IMR-90 (cell line): ENCODE results near the gene PIGU. TPM values are rescaled to one million over a fixed set of nuclear protein-coding genes. Genes with fewer than 3 reads are reported as not detected.

Experiments used
- ATAC-seq: fragments of 200-7000 bp; cut with Tn5 transposase; 2 replicates; pipeline ENCODE4 v1.9.1; 2020; ENCODE audit warnings: low read depth, mild to moderate bottlenecking, moderate library complexity
- BruUV-seq: library from RNA; stranded (reverse); fragments of 400-500 nt; replicated peaks from 2 replicates; lab custom pipeline; 2021; lab: Mats Ljungman, UMichigan
- CTCF ChIA-PET: fragments of 300-600 bp; formaldehyde crosslinking; extraction: SDS; loops from one replicate; lab custom pipeline; 2021; ENCODE audit warnings: antibody characterized with exemption; lab: Yijun Ruan, JAX
- POLR2A ChIA-PET: fragments of 300-600 bp; sonication (Branson Sonifier 250); formaldehyde crosslinking; loops from one replicate; lab custom pipeline; 2022; ENCODE audit warnings: antibody characterized with exemption; ENCODE audit not compliant: unreplicated experiment; lab: Charles Lee
- DNase-seq: peaks from one replicate; pipeline ENCODE4 v3.0.0; 2013
- H2AFZ ChIP-seq: replicated peaks from 2 replicates; pipeline ENCODE3; 2013; ENCODE audit warnings: low read length, mild to moderate bottlenecking; ENCODE audit not compliant: poor library complexity
- H2AK5ac ChIP-seq: 2 replicates; pipeline ENCODE4 v1.6.1; 2013; ENCODE audit warnings: low read depth, low read length, inconsistent platforms
- H2AK9ac ChIP-seq: replicated peaks from 2 replicates; pipeline ENCODE3; 2013; ENCODE audit warnings: mild to moderate bottlenecking, low read depth, low read length, moderate library complexity; ENCODE audit not compliant: poor library complexity
- H2BK120ac ChIP-seq: 2 replicates; pipeline ENCODE4 v1.6.1; 2013; ENCODE audit warnings: low read depth, low read length, inconsistent platforms
- H2BK15ac ChIP-seq: 3 replicates; pipeline ENCODE4 v1.6.1; 2013; ENCODE audit warnings: low read depth, low read length, inconsistent platforms
- H2BK20ac ChIP-seq: 2 replicates; pipeline ENCODE4 v1.6.1; 2013; ENCODE audit warnings: low read depth, mild to moderate bottlenecking, inconsistent platforms, low read length, moderate library complexity
- H2BK5ac ChIP-seq: 2 replicates; pipeline ENCODE4 v1.6.1; 2013; ENCODE audit warnings: mild to moderate bottlenecking, low read depth, low read length, inconsistent platforms; ENCODE audit not compliant: poor library complexity, severe bottlenecking
- H3K14ac ChIP-seq: replicated peaks from 2 replicates; pipeline ENCODE4 v1.6.1; 2013; ENCODE audit warnings: low read depth, low read length, inconsistent platforms
- H3K18ac ChIP-seq: 2 replicates; pipeline ENCODE4 v1.6.1; 2013; ENCODE audit warnings: low read depth, low read length, control low read depth
- H3K23ac ChIP-seq: 2 replicates; pipeline ENCODE4 v1.6.1; 2013; ENCODE audit warnings: low read depth, low read length, inconsistent platforms
- H3K27ac ChIP-seq: 2 replicates; pipeline ENCODE4 v1.5.1; 2013; ENCODE audit warnings: mild to moderate bottlenecking, control low read depth, low read length; ENCODE audit not compliant: insufficient read depth
- H3K27me3 ChIP-seq: 2 replicates; pipeline ENCODE4 v1.6.1; 2013; ENCODE audit warnings: low read length; ENCODE audit not compliant: control insufficient read depth, insufficient read depth
- H3K36me3 ChIP-seq: 2 replicates; pipeline ENCODE4 v1.6.1; 2013; ENCODE audit warnings: low read length, mixed read lengths; ENCODE audit not compliant: control insufficient read depth, insufficient read depth
- H3K4ac ChIP-seq: 2 replicates; pipeline ENCODE4 v1.6.1; 2013; ENCODE audit warnings: low read depth, low read length, inconsistent platforms
- H3K4me1 ChIP-seq: 2 replicates; pipeline ENCODE4 v1.6.1; 2013; ENCODE audit warnings: low read length, mixed read lengths; ENCODE audit not compliant: control insufficient read depth, insufficient read depth
- H3K4me2 ChIP-seq: 2 replicates; pipeline ENCODE4 v1.6.1; 2013; ENCODE audit warnings: low read depth, mild to moderate bottlenecking, control low read depth, low read length, moderate library complexity
- H3K4me3 ChIP-seq: 2 replicates; pipeline ENCODE4 v1.5.1; 2013; ENCODE audit warnings: low read depth, mild to moderate bottlenecking, control low read depth, low read length, moderate library complexity; ENCODE audit not compliant: insufficient read depth
- H3K56ac ChIP-seq: 2 replicates; pipeline ENCODE4 v1.6.1; 2013; ENCODE audit warnings: low read length, inconsistent platforms; ENCODE audit not compliant: insufficient read depth; ENCODE audit errors: extremely low read depth
- H3K79me1 ChIP-seq, 2 experiments: 2 replicates each; pipeline ENCODE4 v1.6.1; 2013; ENCODE audit warnings: low read length in 2 of 2, inconsistent platforms in 1 of 2, low read depth in 1 of 2
- H3K9ac ChIP-seq: 2 replicates; pipeline ENCODE4 v1.6.1; 2013; ENCODE audit warnings: low read depth, low read length, control low read depth
- H3K9me1 ChIP-seq: 2 replicates; pipeline ENCODE4 v1.6.1; 2013; ENCODE audit warnings: low read length, inconsistent platforms; ENCODE audit not compliant: insufficient read depth
- H3K9me3 ChIP-seq: 2 replicates; pipeline ENCODE4 v1.6.1; 2013; ENCODE audit warnings: low read length; ENCODE audit not compliant: control insufficient read depth, insufficient read depth
- H4K20me1 ChIP-seq: 2 replicates; pipeline ENCODE4 v1.6.1; 2013; ENCODE audit warnings: low read length, inconsistent platforms; ENCODE audit not compliant: insufficient read depth
- H4K5ac ChIP-seq: 2 replicates; pipeline ENCODE4 v1.6.1; 2013; ENCODE audit warnings: mild to moderate bottlenecking, low read depth, low read length, control low read depth
- H4K8ac ChIP-seq, 2 experiments: 2 replicates each; pipeline ENCODE4 v1.6.1; 2013; ENCODE audit warnings: low read depth in 2 of 2, low read length in 2 of 2, control low read depth in 1 of 2, inconsistent platforms in 1 of 2
- H4K91ac ChIP-seq: 2 replicates; pipeline ENCODE4 v1.6.1; 2013; ENCODE audit warnings: low read depth, low read length, inconsistent platforms; ENCODE audit not compliant: insufficient read depth
- BHLHE40 ChIP-seq: fragments of 150-350 bp; IDR thresholded peaks from 2 replicates; pipeline ENCODE4 v1.6.1; 2016; ENCODE audit warnings: mild to moderate bottlenecking, low read depth, low read length
- CEBPB ChIP-seq: IDR thresholded peaks from 2 replicates; pipeline ENCODE4 v1.6.1; 2012; ENCODE audit warnings: low read depth, low read length, improper control_type of control experiment
- CHD1 ChIP-seq: IDR thresholded peaks from 2 replicates; pipeline ENCODE4 v1.6.1; 2012; ENCODE audit warnings: low read depth, low read length, improper control_type of control experiment
- FOS ChIP-seq: fragments of 150-350 bp; IDR thresholded peaks from 2 replicates; pipeline ENCODE4 v1.6.1; 2016; ENCODE audit warnings: low read depth, low read length
- MAFK ChIP-seq: IDR thresholded peaks from 2 replicates; pipeline ENCODE4 v1.6.1; 2012; ENCODE audit warnings: low read depth, low read length, improper control_type of control experiment
- MAZ ChIP-seq: IDR thresholded peaks from 2 replicates; pipeline ENCODE4 v1.6.1; 2012; ENCODE audit warnings: low read depth, mild to moderate bottlenecking, low read length, improper control_type of control experiment, moderate library complexity, borderline replicate concordance
- NFE2L2 ChIP-seq: fragments of 150-350 bp; IDR thresholded peaks from 2 replicates; pipeline ENCODE4 v1.6.1; 2016; ENCODE audit warnings: low read depth, mild to moderate bottlenecking, low read length
- POLR2A ChIP-seq: IDR thresholded peaks from 2 replicates; pipeline ENCODE4 v1.6.1; 2012; ENCODE audit warnings: mild to moderate bottlenecking, low read depth, low read length
- RAD21 ChIP-seq: IDR thresholded peaks from 2 replicates; pipeline ENCODE4 v1.6.1; 2012; ENCODE audit warnings: low read length, improper control_type of control experiment
- RCOR1 ChIP-seq: IDR thresholded peaks from 2 replicates; pipeline ENCODE4 v1.6.1; 2012; ENCODE audit warnings: mild to moderate bottlenecking, low read length, improper control_type of control experiment; ENCODE audit not compliant: insufficient replicate concordance
- RFX5 ChIP-seq: IDR thresholded peaks from 2 replicates; pipeline ENCODE4 v1.8.0; 2012; ENCODE audit warnings: low read depth, mild to moderate bottlenecking, low read length, moderate library complexity
- SMC3 ChIP-seq: fragments of 150-350 bp; IDR thresholded peaks from 2 replicates; pipeline ENCODE4 v1.6.1; 2016; ENCODE audit warnings: low read depth, mild to moderate bottlenecking, antibody characterized with exemption, low read length, moderate library complexity
- WGBS, 2 experiments: methylation state at CpG; one replicate each; pipeline versions ENCODE4 v1.1.5 to v1.1.7; 2013; ENCODE audit warnings: missing lambda C conversion rate in 2 of 2; ENCODE audit not compliant: insufficient read length in 1 of 2; ENCODE audit errors: extremely low coverage in 2 of 2; 5-methylcytosine and 5-hydroxymethylcytosine counted together
- dilution Hi-C: fragments of 300-500 bp; cut with HindIII; formaldehyde crosslinking; loops from one replicate; pipeline ENCODE4 v1.14.3; 2018; ENCODE audit warnings: low sequenced_read_pairs; ENCODE audit not compliant: unreplicated experiment
- in situ Hi-C: fragments of 300-500 bp; cut with MboI; formaldehyde crosslinking; loops from 3 replicates; pipeline ENCODE4 v1.14.3; 2019; ENCODE audit warnings: low sequenced_read_pairs, inconsistent platforms, mixed read lengths
- intact Hi-C: fragments of 100-400 bp; cut with micrococcal nuclease; formaldehyde crosslinking; loops from 2 replicates; pipeline ENCODE4 v1.10.0; 2022
- polyA plus RNA-seq, 3 experiments: library from polyadenylated mRNA; depleted of rRNA; stranded (reverse); fragments of >200 nt; gene quantifications; 2 replicates each; pipeline ENCODE4 v1.2.3, GENCODE V29; 2012; ENCODE audit warnings: low replicate concordance in 1 of 3
- total RNA-seq: library from RNA; depleted of rRNA; stranded (reverse); fragments of >200 nt; gene quantifications from 2 replicates; pipeline ENCODE4 v1.2.3, GENCODE V29; 2012
- TF ChIP-seq, protein P1 (sequence below): conservative IDR thresholded peaks from 2 replicates; pipeline ENCODE4 v1.5.1; 2012; ENCODE audit warnings: mild to moderate bottlenecking, low read depth, low read length, improper control_type of control experiment
- TF ChIP-seq, protein P2 (sequence below): fragments of 150-350 bp; IDR thresholded peaks from 2 replicates; pipeline ENCODE4 v1.6.1; 2017; ENCODE audit warnings: mild to moderate bottlenecking, antibody characterized with exemption, low read length, low read depth
- TF ChIP-seq, protein P3 (sequence below): fragments of 150-350 bp; IDR thresholded peaks from 2 replicates; pipeline ENCODE4 v1.6.1; 2016; ENCODE audit warnings: low read depth, mild to moderate bottlenecking, low read length, moderate library complexity, borderline replicate concordance

PIGU gene
- total and polyA plus RNA-seq, 2 of the 4 experiments (the other 2 are of a cell fraction) = 11.1 to 31.1 TPM

DNA sequence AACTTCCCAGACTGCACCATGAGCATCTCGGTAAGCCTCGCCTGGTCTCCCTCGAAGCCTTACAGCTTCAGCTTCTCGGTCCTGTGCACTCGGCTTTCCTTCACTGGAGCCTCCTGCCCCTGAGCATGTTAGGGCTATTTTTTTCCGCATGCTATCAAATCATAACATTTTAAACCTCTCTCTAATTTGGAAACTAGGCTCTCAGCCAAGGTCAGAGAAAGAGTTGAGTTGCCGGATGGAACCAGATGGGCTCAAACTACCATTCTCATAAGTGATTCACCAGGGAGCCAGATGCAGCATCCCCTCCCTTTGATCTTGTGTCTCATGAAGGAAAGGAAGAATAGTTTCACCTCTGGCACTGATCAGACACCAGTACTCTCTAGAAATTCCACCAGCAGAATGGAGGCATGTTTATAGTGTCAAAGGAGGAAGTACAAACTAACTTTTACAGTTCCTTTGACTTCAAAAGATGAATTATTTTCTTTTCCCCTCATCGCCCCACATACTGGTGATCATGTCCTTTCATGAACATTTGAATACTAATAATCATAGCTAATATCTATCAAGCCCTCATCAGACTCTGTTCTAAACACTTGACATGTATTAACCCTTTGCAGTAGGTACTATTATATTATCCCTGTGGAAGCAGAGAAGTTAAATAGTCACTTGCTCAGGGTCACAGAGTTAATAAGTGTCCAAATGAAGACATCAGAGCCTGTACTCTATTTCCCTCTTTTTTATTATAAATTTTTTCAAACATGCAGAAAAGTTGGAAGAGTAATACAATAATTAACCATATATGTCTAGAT is 71.7 kb downstream of the PIGU start:
- ChIA-PET CTCF (no interaction called here), POLR2A (no interaction called here)
- Histone ChIP-seq H2AK9ac (peak overlapping the region; percentile 11), H3K79me1 (no peaks in the 10 kb centered on the region; a peak in 1 of 4 replicates), H2BK15ac (no peak overlapping the region), H3K14ac (no peak overlapping the region), H2BK5ac (no peak overlapping the region), H2AFZ (no peak overlapping the region), H3K4me3 (no peak overlapping the region), H3K23ac (no peak overlapping the region), H3K18ac (no peak overlapping the region), H3K9me3 (no peaks in the 10 kb centered on the region), H3K27me3 (no peaks in the 10 kb centered on the region), H3K4me1 (peaks cover 3% of the 10 kb centered on the region; the same call in 1 of the 2 replicates), H3K36me3 (no peaks in the 10 kb centered on the region), H4K5ac (no peak overlapping the region), H4K91ac (no peak overlapping the region), H3K27ac (no peak overlapping the region), H3K9me1 (no peaks in the 10 kb centered on the region), H2AK5ac (no peak overlapping the region), H2BK20ac (no peak overlapping the region), H2BK120ac (no peak overlapping the region), H3K56ac (no peak overlapping the region), H3K4ac (no peak overlapping the region), H3K9ac (no peak overlapping the region), H4K20me1 (no peaks in the 10 kb centered on the region), H3K4me2 (no peak overlapping the region), H4K8ac (no peak overlapping the region)
- dilution Hi-C loops (no loop called here), in situ Hi-C loops (no loop called here), intact Hi-C loops (no loop called here)
- WGBS, 2 experiments = no CpG with 5 or more reads among the region's 8 CpGs
- ATAC-seq (peak; percentile 72), DNase-seq (peak; percentile 83)
- no TSS peak for BruUV-seq
- no peak for TF ChIP-seq FOS
- no peak for TF ChIP-seq MAFK
- TF ChIP-seq CHD1 = no peak
- no peak for TF ChIP-seq RFX5
- TF ChIP-seq RAD21 = no peak
- TF ChIP-seq, protein P1, sequence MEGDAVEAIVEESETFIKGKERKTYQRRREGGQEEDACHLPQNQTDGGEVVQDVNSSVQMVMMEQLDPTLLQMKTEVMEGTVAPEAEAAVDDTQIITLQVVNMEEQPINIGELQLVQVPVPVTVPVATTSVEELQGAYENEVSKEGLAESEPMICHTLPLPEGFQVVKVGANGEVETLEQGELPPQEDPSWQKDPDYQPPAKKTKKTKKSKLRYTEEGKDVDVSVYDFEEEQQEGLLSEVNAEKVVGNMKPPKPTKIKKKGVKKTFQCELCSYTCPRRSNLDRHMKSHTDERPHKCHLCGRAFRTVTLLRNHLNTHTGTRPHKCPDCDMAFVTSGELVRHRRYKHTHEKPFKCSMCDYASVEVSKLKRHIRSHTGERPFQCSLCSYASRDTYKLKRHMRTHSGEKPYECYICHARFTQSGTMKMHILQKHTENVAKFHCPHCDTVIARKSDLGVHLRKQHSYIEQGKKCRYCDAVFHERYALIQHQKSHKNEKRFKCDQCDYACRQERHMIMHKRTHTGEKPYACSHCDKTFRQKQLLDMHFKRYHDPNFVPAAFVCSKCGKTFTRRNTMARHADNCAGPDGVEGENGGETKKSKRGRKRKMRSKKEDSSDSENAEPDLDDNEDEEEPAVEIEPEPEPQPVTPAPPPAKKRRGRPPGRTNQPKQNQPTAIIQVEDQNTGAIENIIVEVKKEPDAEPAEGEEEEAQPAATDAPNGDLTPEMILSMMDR = no peak
- TF ChIP-seq, protein P2, sequence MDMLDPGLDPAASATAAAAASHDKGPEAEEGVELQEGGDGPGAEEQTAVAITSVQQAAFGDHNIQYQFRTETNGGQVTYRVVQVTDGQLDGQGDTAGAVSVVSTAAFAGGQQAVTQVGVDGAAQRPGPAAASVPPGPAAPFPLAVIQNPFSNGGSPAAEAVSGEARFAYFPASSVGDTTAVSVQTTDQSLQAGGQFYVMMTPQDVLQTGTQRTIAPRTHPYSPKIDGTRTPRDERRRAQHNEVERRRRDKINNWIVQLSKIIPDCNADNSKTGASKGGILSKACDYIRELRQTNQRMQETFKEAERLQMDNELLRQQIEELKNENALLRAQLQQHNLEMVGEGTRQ = no peak
- TF ChIP-seq RCOR1 = no peak
- TF ChIP-seq MAZ = no peak
- TF ChIP-seq, protein P3, sequence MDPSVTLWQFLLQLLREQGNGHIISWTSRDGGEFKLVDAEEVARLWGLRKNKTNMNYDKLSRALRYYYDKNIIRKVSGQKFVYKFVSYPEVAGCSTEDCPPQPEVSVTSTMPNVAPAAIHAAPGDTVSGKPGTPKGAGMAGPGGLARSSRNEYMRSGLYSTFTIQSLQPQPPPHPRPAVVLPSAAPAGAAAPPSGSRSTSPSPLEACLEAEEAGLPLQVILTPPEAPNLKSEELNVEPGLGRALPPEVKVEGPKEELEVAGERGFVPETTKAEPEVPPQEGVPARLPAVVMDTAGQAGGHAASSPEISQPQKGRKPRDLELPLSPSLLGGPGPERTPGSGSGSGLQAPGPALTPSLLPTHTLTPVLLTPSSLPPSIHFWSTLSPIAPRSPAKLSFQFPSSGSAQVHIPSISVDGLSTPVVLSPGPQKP = no peak
- TF ChIP-seq CEBPB = no peak
- no peak for TF ChIP-seq POLR2A
- TF ChIP-seq SMC3 = no peak
- no peak for TF ChIP-seq NFE2L2
- TF ChIP-seq BHLHE40 = no peak
